NCI-H748 (cell line): ENCODE measurements around the gene FNTB.
"Not testable (repeated sequence)": the region's sequence is repeated elsewhere in the genome, so short reads cannot be mapped to it uniquely, and the experiment has no call there.

Experiments used
- DNase-seq: peaks from one replicate; lab custom pipeline; 2025; ENCODE audit not compliant: unreplicated experiment; lab: John Stamatoyannopoulos, UW

FNTB gene

DNA sequence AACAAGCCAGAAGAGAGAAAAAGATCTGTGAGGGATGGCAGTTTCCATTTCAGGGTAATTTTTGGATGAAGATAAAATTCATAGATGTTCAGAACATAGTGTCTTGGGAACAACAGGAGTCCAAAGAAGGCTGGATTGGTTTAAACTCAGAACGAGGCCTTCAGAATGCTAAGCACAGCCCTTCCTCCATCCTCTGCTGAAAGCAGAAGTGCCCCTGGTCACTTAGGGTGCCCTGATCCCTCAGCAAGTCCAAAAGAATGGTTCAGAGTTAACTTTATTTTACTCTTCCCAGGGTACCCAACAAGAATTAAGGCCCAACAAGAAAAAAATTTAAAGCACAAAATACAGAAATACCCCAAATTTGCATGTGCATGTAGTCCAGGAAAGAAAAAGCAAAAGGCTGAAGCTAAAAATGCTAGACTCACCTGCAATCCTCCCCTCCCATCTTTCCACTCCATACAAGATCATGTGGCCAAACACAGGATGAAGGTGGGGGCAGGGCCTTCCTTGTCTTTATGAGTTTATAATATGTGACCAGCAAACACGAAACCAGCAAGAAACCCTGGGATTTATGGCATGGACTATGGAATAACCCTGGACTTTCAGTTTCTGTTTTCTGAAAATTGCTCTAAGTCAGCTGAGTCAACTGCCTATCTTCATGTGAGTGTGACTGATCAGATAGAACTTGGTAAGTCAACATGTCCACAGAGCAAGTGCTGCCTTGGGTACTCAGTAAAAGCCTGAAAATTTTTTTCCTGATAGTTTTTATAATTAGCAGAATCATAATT, 94.5 kb downstream of the FNTB start:
- DNase-seq = no peak

- DNase-seq = no peak
Observed at GRCh38 chr14:65082930-65083329, 96.2 kb downstream of the FNTB start.

DNA sequence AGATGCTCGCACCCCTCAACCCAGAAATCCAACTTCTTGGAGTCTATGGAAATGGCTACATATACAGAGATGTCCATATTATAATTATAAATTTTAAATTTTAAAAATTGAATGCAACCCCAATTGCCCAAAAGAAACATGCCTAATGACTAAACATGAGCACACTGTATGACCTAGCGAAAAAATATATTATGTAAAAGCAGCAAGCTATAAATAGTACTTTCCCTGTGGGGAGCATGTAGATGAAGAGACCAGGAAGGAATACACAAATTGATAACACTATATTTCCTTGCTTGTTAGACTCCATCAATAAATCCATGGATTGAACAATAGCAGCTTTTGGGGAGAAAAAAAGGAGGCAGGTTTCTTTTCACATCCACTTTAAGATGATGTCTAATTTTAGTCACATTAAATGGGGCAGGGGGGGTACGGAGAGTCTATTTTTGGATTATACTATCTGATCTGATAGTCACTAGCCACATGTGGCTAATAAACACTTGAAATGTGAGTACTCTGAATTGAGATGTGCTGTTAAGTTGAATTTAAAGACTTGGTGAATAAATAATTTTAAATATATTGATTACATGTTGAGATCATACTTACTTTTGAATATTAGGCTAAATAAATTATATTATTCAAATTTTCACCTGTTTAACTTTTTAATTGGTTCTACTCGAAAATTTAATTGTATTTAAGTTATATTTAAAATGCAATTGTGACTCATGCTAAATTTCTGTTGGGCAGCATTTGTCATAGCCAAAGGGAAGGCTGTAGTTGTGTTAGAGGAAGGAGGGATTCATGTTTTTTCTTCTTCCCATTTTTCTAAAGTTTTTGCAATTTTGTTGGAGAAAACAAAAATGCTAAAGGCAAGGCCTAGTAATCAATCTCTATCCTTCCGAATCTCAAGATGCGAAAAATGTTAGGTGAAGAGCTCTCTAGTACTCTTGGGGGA, 98.1 kb downstream of the FNTB start:
- DNase-seq = no peak

GRCh38 chr14:65086686-65087085, 100.0 kb downstream of the FNTB start:
- DNase-seq = not testable (repeated sequence)

DNA sequence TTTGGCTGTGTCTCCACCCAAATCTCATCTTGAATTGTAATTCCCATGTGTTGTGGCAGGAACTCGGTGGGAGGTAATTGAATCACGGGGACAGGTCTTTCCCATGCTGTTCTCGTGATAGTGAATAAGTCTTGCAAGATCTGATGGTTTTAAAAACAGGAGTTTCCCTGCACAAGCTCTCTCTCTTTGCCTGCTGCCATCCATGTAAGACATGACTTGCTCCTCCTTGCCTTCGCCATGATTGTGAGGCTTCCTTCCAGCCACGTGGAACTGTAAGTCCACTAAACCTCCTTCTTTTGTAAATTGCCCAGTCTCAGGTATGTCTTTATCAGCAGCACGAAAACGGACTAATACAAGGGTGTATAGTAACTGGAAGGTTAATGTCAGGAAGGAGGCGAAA, 101.1 kb downstream of the FNTB start:
- DNase-seq = not testable (repeated sequence)

DNA sequence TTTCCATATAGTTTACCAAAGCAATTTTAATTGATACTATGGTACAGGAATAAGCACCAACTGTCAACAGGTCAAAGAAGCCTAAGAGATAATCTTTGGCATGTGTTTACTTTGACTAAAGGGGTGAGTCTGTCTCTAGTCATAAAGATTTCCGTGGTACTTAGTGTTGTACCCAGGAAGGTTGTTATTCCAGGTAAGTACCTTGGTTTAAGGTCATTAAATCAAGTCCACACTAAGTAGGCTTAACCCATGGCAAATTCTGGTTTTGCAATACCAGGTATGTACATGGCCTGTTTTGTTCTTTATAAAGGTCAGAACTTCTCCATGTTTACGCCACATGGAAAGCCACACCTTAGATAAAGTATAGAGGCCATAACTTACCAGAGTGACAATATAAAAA, 105.7 kb downstream of the FNTB start:
- no peak for DNase-seq

GRCh38 chr14:65095633-65096205, 109.0 kb downstream of the FNTB start:
- no peak for DNase-seq

DNA sequence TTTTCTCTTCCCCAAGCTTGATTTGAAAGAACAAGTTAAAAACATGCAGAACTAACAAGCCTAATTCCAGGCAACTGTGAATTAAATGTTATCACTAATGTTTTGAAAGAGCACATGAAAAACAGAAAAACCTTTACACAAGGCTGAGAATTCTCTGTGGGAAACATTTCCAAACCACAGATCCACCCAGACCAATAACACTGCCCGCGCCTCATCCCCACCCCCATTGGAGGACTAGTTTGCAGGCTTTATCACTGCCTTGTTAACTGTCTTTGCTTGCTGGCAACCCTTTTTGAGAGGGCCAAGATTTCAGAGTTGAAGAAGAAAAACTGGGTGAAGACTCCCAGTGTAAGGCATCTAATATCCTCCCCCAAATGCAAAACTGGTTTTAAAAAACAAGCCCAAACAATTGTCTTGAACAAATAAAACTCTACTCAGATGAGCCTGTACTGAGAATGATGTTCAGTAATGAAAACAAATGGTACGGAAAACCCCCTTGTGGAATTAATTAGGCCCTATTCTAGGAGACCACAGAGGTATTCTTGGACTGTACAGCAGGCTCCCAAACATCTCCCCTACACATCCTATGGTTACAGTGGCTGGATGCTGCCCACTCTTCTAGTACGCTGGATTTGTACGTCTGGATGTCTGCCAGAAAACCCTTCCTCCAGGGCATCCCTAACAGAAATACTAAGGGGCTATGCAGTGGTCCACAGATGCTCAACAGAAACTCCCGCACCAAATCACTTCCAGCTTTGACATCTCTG, 109.8 kb downstream of the FNTB start:
- DNase-seq = no peak

- no peak for DNase-seq
Observed at GRCh38 chr14:65098586-65098985, 111.9 kb downstream of the FNTB start.

GRCh38 chr14:65100922-65101541, 114.3 kb downstream of the FNTB start:
- DNase-seq = no peak

GRCh38 chr14:65101631-65102440, 115.1 kb downstream of the FNTB start:
- no peak for DNase-seq

DNA sequence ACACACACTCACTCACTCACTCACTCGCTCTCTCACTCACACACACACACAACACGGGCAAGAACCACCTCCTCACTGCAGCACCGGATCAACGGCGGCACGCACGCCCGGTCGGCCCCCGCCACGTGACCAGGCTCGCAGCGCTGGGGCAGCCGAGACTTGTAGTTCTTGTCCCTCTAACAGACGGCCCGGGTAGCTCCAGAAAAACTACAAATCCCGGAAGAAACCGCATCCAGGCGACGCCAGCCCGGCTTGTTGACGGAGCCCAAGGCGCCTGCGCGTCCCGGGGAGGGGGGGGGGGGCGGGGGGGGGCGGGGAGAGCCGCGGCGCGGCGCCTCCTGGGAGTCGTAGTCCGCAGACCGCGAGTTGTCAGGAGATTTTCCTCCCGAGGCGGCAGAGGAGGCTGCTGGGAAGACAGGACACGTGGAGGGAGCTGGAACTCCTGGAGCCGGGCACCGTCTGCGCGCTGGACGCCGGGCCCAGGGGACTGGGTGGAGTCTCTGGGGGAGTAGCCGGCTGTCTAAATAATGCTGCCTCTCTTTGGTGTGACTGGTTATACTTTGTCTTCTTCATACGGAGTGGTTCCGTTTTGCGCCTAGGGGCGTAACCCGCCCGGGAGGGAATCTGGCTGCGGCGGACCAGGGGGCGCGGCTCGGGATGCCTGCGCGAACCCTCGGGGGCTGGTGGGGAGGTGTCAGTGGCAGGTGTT, 115.9 kb downstream of the FNTB start, which contains the start of gene MAX:
TSS of gene MAX (minus strand) at position 77 of the 709 bp plus-strand sequence. CDS start 178 bp downstream, outside the sequence.
- peak; percentile 98 for DNase-seq

GRCh38 chr14:65103150-65103760, 116.6 kb downstream of the FNTB start:
- peak; percentile 84 for DNase-seq

DNA sequence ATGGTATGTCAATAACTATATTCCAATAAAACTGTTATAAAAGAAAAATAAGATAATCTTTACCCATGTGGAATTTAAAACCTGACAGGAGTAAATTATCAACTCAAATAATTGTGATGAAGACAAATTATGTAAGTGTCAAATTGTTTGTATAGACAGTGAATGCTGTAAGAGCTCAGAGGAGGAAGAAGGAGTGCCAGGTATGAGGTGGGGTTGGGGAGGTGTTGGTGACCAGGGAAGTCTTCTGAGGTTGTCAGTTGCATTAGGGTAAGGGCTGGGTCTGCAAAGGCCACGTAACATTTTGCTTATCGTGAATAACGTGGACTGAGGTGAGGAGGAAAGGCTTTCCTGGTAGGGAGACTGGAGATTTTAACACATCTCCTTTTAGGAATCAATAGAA, 118.1 kb downstream of the FNTB start:
- DNase-seq = no peak

DNA sequence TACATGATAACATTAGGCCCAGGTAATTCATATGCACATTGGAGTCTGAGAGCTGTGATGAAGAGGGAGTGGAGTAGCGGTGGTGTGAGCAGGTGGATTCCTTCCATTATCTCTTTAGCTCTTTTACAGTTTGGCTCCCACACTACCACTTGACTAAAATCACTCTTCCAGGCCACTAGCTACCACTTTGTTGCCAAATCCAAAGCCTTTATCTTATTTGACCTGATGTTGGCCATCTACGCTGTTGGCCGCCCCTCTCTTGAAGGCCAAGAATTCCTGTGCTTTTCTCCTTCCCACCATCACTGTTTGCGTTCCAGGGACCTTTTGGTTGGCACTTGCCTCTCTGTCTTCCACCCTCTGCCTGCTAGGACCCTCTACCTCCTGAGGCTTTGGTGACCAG, 119.6 kb downstream of the FNTB start:
- no peak for DNase-seq

DNA sequence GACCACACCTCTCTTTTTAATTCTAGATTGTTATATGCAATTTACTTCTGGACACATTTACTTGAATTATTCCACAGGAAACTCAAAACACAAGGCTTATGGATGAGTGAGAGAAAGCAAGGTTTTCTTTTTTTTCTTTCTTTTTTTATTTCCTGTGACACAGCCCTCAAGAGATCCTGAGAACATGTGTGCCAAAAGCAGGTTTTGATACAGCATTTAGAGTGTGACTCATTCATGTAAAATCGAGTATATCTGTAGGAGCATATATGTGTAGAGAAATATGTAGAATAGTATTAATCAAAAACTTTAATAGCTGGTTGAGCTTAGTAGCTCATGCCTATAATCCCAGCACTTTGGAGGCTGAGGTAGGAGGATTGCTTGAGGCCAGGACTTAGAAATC, 120.0 kb downstream of the FNTB start:
- DNase-seq = no peak

DNA sequence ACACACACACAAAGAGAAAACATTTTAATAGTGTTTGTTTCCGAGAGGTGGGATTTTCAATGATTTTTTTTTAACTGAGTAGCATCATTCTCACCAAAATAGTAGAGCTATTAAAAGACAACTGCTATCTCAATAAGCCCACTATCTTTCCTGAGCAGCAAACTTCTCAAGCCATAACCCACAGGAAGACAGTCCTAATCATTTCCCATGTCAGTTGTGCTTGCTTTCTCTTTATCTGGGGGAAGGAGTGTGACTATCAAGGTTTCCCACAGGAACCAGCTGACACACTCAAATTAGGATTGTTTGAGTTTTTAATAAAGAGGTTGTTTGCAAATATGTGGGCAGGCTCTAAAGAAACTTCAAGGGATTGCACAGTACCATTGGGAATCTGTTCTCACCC, 120.5 kb downstream of the FNTB start:
- no peak for DNase-seq

DNA sequence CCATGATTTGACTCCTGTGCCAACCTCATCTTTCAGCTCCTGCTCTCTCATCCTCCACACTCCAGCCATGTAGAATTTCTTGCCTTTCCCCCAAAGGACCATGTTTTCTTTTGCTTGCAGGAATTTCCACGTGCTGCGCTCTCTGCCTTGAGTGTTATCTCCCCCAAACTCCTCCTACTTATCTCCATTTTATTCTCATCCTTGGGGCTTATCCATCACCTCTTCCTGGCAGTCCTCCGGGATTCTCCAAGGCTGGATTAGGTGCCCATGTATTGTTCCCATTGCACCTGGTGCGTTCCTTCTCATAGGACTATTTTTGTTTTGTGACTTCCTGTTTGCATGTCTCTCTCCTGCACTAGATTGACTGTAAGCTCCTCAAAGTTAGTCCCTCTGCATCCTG, 122.7 kb downstream of the FNTB start:
- no peak for DNase-seq

DNA sequence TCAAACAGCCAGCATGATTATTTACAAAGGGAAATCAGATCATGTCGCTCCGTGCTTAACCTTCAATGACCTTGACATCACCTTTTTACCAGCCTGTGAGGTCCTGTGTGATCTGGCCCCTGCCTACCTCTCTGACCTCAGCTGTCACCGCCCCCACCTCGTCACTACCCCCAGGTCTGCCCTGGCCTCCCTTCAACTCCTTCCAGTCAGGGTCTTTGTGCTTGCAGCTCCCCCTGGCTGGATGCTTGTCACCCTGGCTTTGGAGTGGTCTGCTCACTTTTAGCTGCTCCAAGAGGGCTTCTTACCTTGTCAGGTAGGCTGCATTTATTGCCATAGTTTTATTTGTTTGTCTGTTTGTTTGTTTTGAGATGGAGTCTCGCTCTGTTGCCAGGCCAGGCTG, 123.8 kb downstream of the FNTB start:
- no peak for DNase-seq
